GM23248 (cell line): Measurements from ENCODE around the gene DHDDS.

ENCODE experiments used
- EZH2 ChIP-seq: fragments of 200-600 bp; sonication (generic); IDR thresholded peaks from 2 replicates; pipeline ENCODE4 v1.6.1; 2018; ENCODE audit warnings: antibody characterized with exemption, mild to moderate bottlenecking; ENCODE audit not compliant: insufficient read depth, poor library complexity, severe bottlenecking
- EZH2phosphoT487 ChIP-seq: fragments of 200-600 bp; sonication (generic); IDR thresholded peaks from 2 replicates; pipeline ENCODE4 v1.6.1; 2018; ENCODE audit warnings: antibody characterized with exemption, moderate library complexity, mild to moderate bottlenecking, low read depth; ENCODE audit not compliant: insufficient read depth

DNA sequence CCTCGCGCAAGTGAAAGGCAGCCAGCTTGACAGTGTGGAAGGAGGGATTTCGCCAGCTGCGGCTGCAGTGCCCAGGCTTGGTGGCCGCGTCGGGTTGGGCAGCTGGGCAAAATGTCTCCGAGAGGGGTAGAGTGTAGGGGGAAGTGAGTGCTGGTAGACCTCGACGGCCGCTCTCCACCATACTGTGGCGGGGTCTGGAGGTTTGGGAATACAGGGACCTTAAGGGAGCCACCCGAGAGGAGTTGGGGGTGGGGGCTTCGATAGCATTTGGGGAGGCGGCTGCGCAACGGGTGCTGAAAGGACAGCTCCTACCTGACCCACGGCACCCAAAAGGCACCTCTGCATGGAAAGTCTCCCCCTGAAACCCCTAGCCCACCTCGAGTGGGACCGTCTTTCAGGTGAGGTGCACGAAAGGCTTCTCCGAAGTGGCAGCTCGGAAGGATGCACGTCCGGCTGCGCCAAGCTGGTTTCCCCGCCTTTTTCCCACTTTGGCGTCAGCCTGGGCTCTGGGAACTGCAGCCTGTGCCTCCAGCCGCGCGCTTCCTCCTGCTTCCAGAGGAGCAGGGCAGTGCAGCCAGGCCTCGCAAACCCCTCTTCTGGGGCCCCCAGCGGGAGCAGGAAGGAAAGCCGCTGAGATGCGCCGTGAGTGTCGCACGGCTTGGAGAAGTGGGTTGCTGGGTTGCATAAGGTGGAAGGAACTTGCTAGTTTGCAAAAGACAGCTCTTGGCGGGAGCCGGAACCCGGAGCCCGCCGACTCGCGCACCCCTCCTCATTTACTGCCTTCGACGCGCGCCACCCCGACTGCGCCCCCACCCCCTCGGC lies 39.6 kb downstream of the DHDDS start:
- TF ChIP-seq EZH2 = no peak
- no peak for TF ChIP-seq EZH2phosphoT487
